CD8-positive, alpha-beta memory T cell (primary cell): ENCODE measurements around the gene C12orf75. TPM values are rescaled to one million over a fixed set of nuclear protein-coding genes. Genes with fewer than 3 reads are reported as not detected.
A peak's percentile ranks its signal among the peaks of the same experiment; 100 is the strongest.

Experiments used
- CTCF ChIA-PET: fragments of 350-600 bp; sonication (Branson Sonifier 250); formaldehyde crosslinking; loops from one replicate; lab custom pipeline; 2021; ENCODE audit warnings: antibody characterized with exemption; lab: Charles Lee
- POLR2A ChIA-PET: fragments of 350-600 bp; sonication (Branson Sonifier 250); formaldehyde crosslinking; loops from one replicate; lab custom pipeline; 2021; ENCODE audit warnings: antibody characterized with exemption; lab: Charles Lee
- DNase-seq, 5 donors: peaks; one replicate each; pipeline versions ENCODE4 v3.0.0 to v3.0.0-alpha.2; 2020 to 2022; ENCODE audit warnings: mixed read lengths in 1 of 5
- H3K27ac ChIP-seq: one replicate; pipeline ENCODE4 v1.7.0; 2013; ENCODE audit warnings: low read depth, mild to moderate bottlenecking, low read length, moderate library complexity
- H3K27me3 ChIP-seq: 2 replicates; pipeline ENCODE4 v1.7.0; 2013; ENCODE audit warnings: low read length, mild to moderate bottlenecking; ENCODE audit not compliant: insufficient read depth, poor library complexity, severe bottlenecking
- H3K36me3 ChIP-seq: 2 replicates; pipeline ENCODE4 v1.7.0; 2013; ENCODE audit warnings: mild to moderate bottlenecking, low read length, moderate library complexity; ENCODE audit not compliant: insufficient read depth
- H3K4me1 ChIP-seq: 2 replicates; pipeline ENCODE4 v1.7.0; 2013; ENCODE audit warnings: mild to moderate bottlenecking, low read length, moderate library complexity; ENCODE audit not compliant: insufficient read depth
- H3K4me3 ChIP-seq: 2 replicates; pipeline ENCODE4 v1.7.0; 2013; ENCODE audit warnings: mild to moderate bottlenecking, low read length
- H3K9me3 ChIP-seq: 2 replicates; pipeline ENCODE4 v1.7.0; 2013; ENCODE audit warnings: mild to moderate bottlenecking, low read length
- H3K27ac Mint-ChIP-seq, 8 donors: one replicate each; pipeline ENCODE4 v1.8.0; 2020 to 2021; ENCODE audit warnings: mixed read lengths in 8 of 8, mild to moderate bottlenecking in 6 of 8, inconsistent platforms in 3 of 8, moderate library complexity in 3 of 8
- H3K27me3 Mint-ChIP-seq, 2 donors: one replicate each; pipeline ENCODE4 v1.8.0; 2020 to 2021; ENCODE audit warnings: mixed read lengths in 2 of 2, mild to moderate bottlenecking in 1 of 2, moderate library complexity in 1 of 2
- H3K36me3 Mint-ChIP-seq, 3 donors: one replicate each; pipeline ENCODE4 v1.8.0; 2020 to 2021; ENCODE audit warnings: mixed read lengths in 3 of 3, inconsistent platforms in 1 of 3, mild to moderate bottlenecking in 1 of 3
- H3K4me1 Mint-ChIP-seq, 3 donors: one replicate each; pipeline ENCODE4 v1.8.0; 2020 to 2021; ENCODE audit warnings: mixed read lengths in 3 of 3, inconsistent platforms in 1 of 3, mild to moderate bottlenecking in 1 of 3
- H3K4me3 Mint-ChIP-seq, 7 donors: one replicate each; pipeline ENCODE4 v1.8.0; 2020 to 2021; ENCODE audit warnings: mixed read lengths in 7 of 7, mild to moderate bottlenecking in 6 of 7, moderate library complexity in 4 of 7, inconsistent platforms in 2 of 7
- H3K9me3 Mint-ChIP-seq, 5 donors: one replicate each; pipeline ENCODE4 v1.8.0; 2020 to 2022; ENCODE audit warnings: mixed read lengths in 5 of 5, mild to moderate bottlenecking in 3 of 5, moderate library complexity in 2 of 5, inconsistent platforms in 1 of 5
- polyA plus RNA-seq: library from polyadenylated mRNA; unstranded; fragments of 300-500 nt; fragmentation: Illumina TruSeq; gene quantifications from one replicate; pipeline ENCODE4 v1.2.3, GENCODE V29; 2021
- total RNA-seq, 2 experiments: library from RNA; stranded (reverse); gene quantifications; one replicate each; pipeline ENCODE4 v1.2.3, GENCODE V29; 2021

C12orf75 gene
- total and polyA plus RNA-seq, 3 experiments from 2014 or later: 52.9 to 181 (median 62.8) TPM

DNA sequence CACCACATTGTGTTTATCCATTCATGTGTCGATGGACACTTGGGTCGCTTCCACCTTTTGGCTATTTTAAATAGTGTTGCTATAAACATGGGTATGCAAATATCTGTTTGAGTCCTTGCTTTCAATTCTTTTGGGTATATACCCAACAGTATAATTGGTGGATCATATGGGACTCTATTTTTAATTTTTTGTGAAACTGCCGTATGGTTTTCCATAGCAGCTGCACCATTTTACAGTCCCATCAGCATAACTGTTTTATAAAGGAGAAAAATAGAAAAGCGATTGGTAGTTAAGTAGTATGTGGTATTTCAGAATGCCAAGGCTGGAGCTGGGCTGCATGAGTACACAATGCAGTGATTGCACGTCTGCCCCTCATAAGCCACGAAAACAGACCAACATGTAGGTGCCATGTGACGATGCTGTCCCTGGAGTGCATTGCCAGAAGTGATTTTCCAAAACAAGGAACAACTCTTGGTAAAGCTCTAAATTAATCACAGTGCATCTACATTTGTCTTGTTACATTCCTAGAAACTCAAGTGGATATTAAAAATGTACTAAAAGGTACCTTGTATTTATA is 83.5 kb downstream of the C12orf75 start:
- CTCF ChIA-PET: no interaction called here

DNA sequence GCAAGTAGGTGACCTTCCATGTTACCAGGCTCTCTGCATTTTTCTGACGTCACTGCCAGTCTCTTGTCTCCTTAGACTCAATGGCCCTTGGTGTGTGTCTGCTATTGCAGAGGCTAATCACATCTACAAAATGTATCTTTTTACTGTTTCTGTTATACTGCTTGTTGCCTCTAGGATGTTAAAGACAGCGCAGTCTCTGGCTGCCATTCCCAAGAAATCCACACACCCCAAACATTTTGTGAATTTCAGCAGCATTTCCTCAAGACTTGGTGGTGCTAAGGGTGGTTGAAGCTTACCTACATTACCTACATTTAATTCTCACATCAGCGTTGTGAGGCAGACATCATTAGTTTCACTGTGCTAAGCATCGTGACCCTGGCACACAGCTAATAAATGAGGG is 87.2 kb downstream of the C12orf75 start:
- CTCF ChIA-PET: interaction anchor here (2.1 kb wide), 1 partner anchor 719 kb away, joined by 11 read pairs; no protein-coding TSS in a partner anchor
- Histone ChIP-seq H3K27ac (no peak overlapping the region), H3K27me3 (no peaks in the 10 kb centered on the region), H3K4me3 (no peak overlapping the region), H3K36me3 (no peaks in the 10 kb centered on the region), H3K9me3 (no peaks in the 10 kb centered on the region), H3K4me1 (no peaks in the 10 kb centered on the region)
- no peaks in the 10 kb centered on the region for H3K4me1 Mint-ChIP-seq
- POLR2A ChIA-PET: no interaction called here
- no peaks in the 10 kb centered on the region for H3K27me3 Mint-ChIP-seq
- peak overlapping the region in 1 of 8 donors; percentile 19 for H3K27ac Mint-ChIP-seq
- H3K9me3 Mint-ChIP-seq: no peaks in the 10 kb centered on the region
- no peak for DNase-seq
- peaks cover 0 to 3% (median 0%) of the 10 kb centered on the region in 3 donors for H3K36me3 Mint-ChIP-seq
- H3K4me3 Mint-ChIP-seq: no peak overlapping the region

More for the DNA sequence above, 83.5 kb downstream of the C12orf75 start:
- peaks cover 0 to 2% (median 0%) of the 10 kb centered on the region in 3 donors for H3K36me3 Mint-ChIP-seq
- H3K4me1 Mint-ChIP-seq: peaks cover 15 to 18% (median 17%) of the 10 kb centered on the region in 3 donors
- Histone ChIP-seq H3K4me3 (no peak overlapping the region), H3K36me3 (no peaks in the 10 kb centered on the region), H3K27me3 (no peaks in the 10 kb centered on the region), H3K4me1 (peaks cover 11% of the 10 kb centered on the region), H3K27ac (no peak overlapping the region), H3K9me3 (no peaks in the 10 kb centered on the region)
- POLR2A ChIA-PET: no interaction called here
- no peak overlapping the region for H3K27ac Mint-ChIP-seq
- H3K27me3 Mint-ChIP-seq: no peaks in the 10 kb centered on the region
- DNase-seq: no peak
- no peak overlapping the region for H3K4me3 Mint-ChIP-seq
- no peaks in the 10 kb centered on the region for H3K9me3 Mint-ChIP-seq

DNA sequence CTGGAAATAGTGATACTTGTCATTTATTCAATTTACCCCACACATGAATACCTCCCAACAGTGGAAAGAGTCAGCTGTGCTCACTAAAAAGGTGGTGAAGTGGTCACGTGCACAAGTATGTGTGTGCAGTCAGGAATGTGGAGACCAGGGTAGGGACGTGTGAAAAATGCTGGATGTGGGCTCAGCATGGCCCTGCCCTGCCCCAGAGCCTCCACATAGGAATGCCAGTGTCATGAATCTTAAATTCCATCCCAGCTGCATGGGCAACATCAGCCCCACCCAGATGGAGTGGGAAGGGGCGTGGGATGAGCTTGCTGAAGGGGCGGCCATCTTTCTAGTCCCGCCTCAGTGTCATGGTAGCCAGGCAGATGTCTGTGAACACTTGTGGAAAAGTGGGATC is 87.7 kb downstream of the C12orf75 start:
- H3K36me3 Mint-ChIP-seq: peaks cover 0 to 1% (median 0%) of the 10 kb centered on the region in 3 donors
- H3K4me1 Mint-ChIP-seq: no peaks in the 10 kb centered on the region
- no peak overlapping the region for H3K27ac Mint-ChIP-seq
- H3K36me3 ChIP-seq: no peaks in the 10 kb centered on the region
- DNase-seq: no peak
- ChIA-PET CTCF (interaction anchor here (2.1 kb wide), 1 partner anchor 718 kb away, joined by 11 read pairs; no protein-coding TSS in a partner anchor), POLR2A (no interaction called here)
- no peak overlapping the region for H3K4me3 ChIP-seq
- H3K27me3 ChIP-seq: no peaks in the 10 kb centered on the region
- H3K27me3 Mint-ChIP-seq: no peaks in the 10 kb centered on the region
- H3K4me1 ChIP-seq: no peaks in the 10 kb centered on the region
- H3K9me3 Mint-ChIP-seq: no peaks in the 10 kb centered on the region
- no peak overlapping the region for H3K4me3 Mint-ChIP-seq
- H3K9me3 ChIP-seq: no peaks in the 10 kb centered on the region
- no peak overlapping the region for H3K27ac ChIP-seq

DNA sequence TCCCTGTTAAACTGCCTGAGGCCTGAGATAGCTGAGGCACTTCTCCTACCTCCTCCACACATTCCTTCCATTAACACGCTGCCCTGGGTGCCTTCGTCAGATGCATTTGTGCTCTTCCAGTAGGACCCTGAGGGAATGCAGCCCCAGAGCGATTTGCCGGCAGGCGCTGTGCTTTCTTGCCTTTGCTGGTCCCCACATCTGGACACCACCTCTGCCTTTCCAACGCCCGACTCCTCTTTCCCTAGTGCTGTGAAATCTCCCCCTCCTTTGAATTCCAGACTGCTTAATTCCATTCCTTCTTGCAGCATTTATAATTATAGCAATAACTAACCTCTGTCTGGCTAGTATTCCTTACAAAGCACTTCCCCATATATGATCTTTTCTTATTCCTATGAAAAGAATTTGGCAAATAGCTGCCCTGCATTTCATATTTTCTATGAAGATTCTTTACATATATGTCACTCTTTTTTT is 88.4 kb downstream of the C12orf75 start:
- ChIA-PET POLR2A (no interaction called here), CTCF (interaction anchor here (2.1 kb wide), 1 partner anchor 718 kb away, joined by 11 read pairs; no protein-coding TSS in a partner anchor)
- H3K4me3 ChIP-seq: no peak overlapping the region
- peaks cover 0 to 1% (median 0%) of the 10 kb centered on the region in 3 donors for H3K36me3 Mint-ChIP-seq
- DNase-seq: no peak
- H3K9me3 ChIP-seq: no peaks in the 10 kb centered on the region
- H3K4me3 Mint-ChIP-seq: no peak overlapping the region
- H3K27ac ChIP-seq: no peak overlapping the region
- H3K9me3 Mint-ChIP-seq: no peaks in the 10 kb centered on the region
- no peaks in the 10 kb centered on the region for H3K4me1 ChIP-seq
- H3K27ac Mint-ChIP-seq: no peak overlapping the region
- no peaks in the 10 kb centered on the region for H3K27me3 Mint-ChIP-seq
- no peaks in the 10 kb centered on the region for H3K27me3 ChIP-seq
- no peaks in the 10 kb centered on the region for H3K4me1 Mint-ChIP-seq
- H3K36me3 ChIP-seq: no peaks in the 10 kb centered on the region

DNA sequence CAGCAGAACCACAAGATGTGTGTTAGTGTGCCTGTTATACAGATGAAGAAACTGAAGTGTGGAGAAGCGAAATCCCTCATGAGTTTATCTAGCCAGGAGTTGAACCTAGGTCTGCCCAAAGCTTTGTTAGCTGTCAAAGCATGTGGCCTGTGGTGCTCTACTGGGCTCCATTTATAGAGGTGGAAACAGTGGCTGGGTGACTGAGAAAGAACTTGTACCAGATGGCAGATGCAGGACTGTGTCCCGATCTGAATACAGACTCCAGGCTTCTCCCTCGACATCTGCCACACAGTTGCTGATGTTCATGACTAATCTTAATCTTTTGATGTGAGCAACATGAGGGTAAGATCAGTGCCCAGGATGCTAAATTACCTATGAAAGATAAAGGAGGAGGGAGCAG is 89.1 kb downstream of the C12orf75 start:
- H3K9me3 ChIP-seq: no peaks in the 10 kb centered on the region
- Mint-ChIP-seq H3K27me3 (no peaks in the 10 kb centered on the region), H3K9me3 (no peaks in the 10 kb centered on the region), H3K4me3 (no peak overlapping the region), H3K27ac (no peak overlapping the region), H3K4me1 (no peaks in the 10 kb centered on the region), H3K36me3 (peaks cover 0 to 1% (median 0%) of the 10 kb centered on the region in 3 donors)
- H3K27ac ChIP-seq: no peak overlapping the region
- H3K36me3 ChIP-seq: no peaks in the 10 kb centered on the region
- CTCF ChIA-PET: interaction anchor here (1.0 to 2.2 kb wide), 4 partner anchors 19 to 717 kb away, joined by 3 to 21 read pairs (median 7); no protein-coding TSS in a partner anchor
- no peak overlapping the region for H3K4me3 ChIP-seq
- DNase-seq: no peak
- no peaks in the 10 kb centered on the region for H3K4me1 ChIP-seq
- H3K27me3 ChIP-seq: no peaks in the 10 kb centered on the region
- POLR2A ChIA-PET: no interaction called here

DNA sequence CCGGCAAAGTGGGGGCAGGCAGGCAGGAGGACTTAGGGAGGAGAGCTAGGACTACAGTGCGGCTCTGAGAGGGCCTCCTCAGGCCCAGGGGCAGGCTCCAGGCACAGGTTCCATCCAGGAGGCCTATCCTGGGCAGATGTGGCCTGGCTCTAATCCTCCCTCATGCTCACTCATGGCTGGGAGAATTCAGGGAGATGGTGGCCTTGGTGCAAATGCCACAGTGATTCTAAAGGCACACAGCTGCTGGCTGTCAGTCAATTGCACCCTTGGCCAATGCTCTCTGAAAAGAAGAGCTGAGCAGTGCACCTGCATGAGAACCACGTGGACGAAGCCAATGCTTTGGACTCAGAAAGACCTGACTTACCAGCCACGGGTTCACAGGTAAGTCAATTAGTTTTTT is 89.6 kb downstream of the C12orf75 start:
- H3K4me1 Mint-ChIP-seq: no peaks in the 10 kb centered on the region
- no peaks in the 10 kb centered on the region for H3K9me3 ChIP-seq
- CTCF ChIA-PET: interaction anchor here (0.7 to 2.2 kb wide), 11 partner anchors 9 to 722 kb away, joined by 3 to 21 read pairs (median 3); partner anchors contain the start of gene NUAK1
- POLR2A ChIA-PET: no interaction called here
- H3K36me3 ChIP-seq: no peaks in the 10 kb centered on the region
- H3K9me3 Mint-ChIP-seq: no peaks in the 10 kb centered on the region
- no peak overlapping the region for H3K4me3 Mint-ChIP-seq
- H3K27me3 ChIP-seq: no peaks in the 10 kb centered on the region
- peaks cover 0 to 1% (median 0%) of the 10 kb centered on the region in 3 donors for H3K36me3 Mint-ChIP-seq
- H3K4me3 ChIP-seq: no peak overlapping the region
- no peaks in the 10 kb centered on the region for H3K4me1 ChIP-seq
- no peak for DNase-seq
- H3K27ac Mint-ChIP-seq: no peak overlapping the region
- H3K27ac ChIP-seq: no peak overlapping the region
- no peaks in the 10 kb centered on the region for H3K27me3 Mint-ChIP-seq

DNA sequence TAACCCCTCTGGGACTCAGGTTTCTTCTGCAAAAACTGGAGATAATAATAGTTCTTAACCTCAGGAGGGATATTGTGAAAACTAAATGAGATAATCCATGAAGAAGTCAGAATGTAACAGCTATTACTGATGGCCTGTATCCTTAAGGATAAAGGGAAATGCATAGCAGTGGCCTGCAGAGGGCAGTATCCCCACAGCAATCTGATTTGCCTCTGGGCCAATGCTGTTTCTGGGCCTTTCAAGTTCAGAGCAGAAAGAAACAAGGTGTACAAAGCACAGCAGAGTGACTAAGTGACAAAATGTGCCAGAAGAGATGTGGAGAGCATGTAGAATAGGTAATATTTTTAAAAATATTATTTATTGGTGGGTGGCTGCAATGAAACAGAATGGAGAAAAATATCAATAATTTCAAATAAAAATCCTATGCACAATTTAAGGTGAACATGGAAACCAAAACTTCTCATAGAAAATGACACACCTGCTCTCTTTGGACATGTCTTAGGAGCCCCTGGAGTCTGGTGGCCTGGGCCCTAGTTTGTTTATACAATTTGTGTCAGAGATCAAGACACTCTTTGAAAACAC is 90.3 kb downstream of the C12orf75 start:
- Mint-ChIP-seq H3K36me3 (peaks cover 0 to 1% (median 0%) of the 10 kb centered on the region in 3 donors), H3K4me3 (no peak overlapping the region), H3K4me1 (no peaks in the 10 kb centered on the region), H3K27ac (no peak overlapping the region), H3K9me3 (no peaks in the 10 kb centered on the region), H3K27me3 (no peaks in the 10 kb centered on the region)
- Histone ChIP-seq H3K4me3 (no peak overlapping the region), H3K4me1 (no peaks in the 10 kb centered on the region), H3K9me3 (no peaks in the 10 kb centered on the region), H3K27me3 (no peaks in the 10 kb centered on the region), H3K36me3 (no peaks in the 10 kb centered on the region), H3K27ac (no peak overlapping the region)
- peak; percentile 25 to 55 (median 35) for DNase-seq
- CTCF ChIA-PET: interaction anchor here (0.7 to 2.2 kb wide), 12 partner anchors 9 to 722 kb away, joined by 3 to 21 read pairs (median 3); partner anchors contain the start of gene NUAK1
- POLR2A ChIA-PET: no interaction called here
